Measurements from ENCODE around the gene TBC1D22A.

DNA sequence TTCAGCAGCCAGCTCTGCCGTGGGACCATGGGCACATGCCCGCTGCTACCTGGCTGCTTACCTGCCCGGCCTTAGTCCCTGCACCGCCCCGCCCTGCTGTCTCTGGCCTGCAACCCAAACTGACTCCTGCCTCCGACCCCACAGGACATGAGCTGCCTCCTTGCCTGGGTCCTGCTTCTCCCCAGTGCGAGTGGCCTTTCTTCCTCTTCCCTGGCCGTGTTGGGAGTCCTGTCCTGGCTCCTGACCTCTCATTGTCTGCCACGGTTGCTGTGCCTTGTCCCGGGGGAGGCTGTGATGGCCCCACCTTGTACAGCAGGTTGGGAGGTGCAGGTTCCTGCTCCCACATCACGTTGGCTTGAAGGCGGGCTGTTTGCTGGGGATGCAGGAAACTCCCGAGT, 370.0 kb downstream of the TBC1D22A start:
- no peak for TF ChIP-seq POLR2A (IDR thresholded peaks at IDR 0.05)
- TF ChIP-seq, protein P1, sequence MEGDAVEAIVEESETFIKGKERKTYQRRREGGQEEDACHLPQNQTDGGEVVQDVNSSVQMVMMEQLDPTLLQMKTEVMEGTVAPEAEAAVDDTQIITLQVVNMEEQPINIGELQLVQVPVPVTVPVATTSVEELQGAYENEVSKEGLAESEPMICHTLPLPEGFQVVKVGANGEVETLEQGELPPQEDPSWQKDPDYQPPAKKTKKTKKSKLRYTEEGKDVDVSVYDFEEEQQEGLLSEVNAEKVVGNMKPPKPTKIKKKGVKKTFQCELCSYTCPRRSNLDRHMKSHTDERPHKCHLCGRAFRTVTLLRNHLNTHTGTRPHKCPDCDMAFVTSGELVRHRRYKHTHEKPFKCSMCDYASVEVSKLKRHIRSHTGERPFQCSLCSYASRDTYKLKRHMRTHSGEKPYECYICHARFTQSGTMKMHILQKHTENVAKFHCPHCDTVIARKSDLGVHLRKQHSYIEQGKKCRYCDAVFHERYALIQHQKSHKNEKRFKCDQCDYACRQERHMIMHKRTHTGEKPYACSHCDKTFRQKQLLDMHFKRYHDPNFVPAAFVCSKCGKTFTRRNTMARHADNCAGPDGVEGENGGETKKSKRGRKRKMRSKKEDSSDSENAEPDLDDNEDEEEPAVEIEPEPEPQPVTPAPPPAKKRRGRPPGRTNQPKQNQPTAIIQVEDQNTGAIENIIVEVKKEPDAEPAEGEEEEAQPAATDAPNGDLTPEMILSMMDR (IDR thresholded peaks at IDR 0.05 in 4 of 5, conservative IDR thresholded peaks at IDR 0.05 in 1 of 5) = no peak

All from gastrocnemius medialis (tissue), 4 donors.